K562 (cell line): Measurements from ENCODE around the gene NKIRAS1. TPM values are rescaled to one million over a fixed set of nuclear protein-coding genes. Genes with fewer than 3 reads are reported as not detected.

Source experiments
- ARNT ChIP-seq, 2 experiments: fragments of 450-650 bp; IDR thresholded peaks; 2 replicates each; pipeline ENCODE4 v1.6.1; 2016; ENCODE audit warnings: mild to moderate bottlenecking in 1 of 2
- CLOCK ChIP-seq: fragments of 250-450 bp; sonication (Bioruptor Pico); IDR thresholded peaks from 2 replicates; pipeline ENCODE4 v1.4.0; 2020; ENCODE audit warnings: mild to moderate bottlenecking, moderate library complexity, borderline replicate concordance
- CREBBP ChIP-seq: IDR thresholded peaks from one replicate; pipeline ENCODE4 v1.6.1; 2012; ENCODE audit warnings: low read depth, mild to moderate bottlenecking, control low read depth, inconsistent platforms, low read length
- DNMT1 ChIP-seq: fragments of 450-650 bp; IDR thresholded peaks from 2 replicates; pipeline ENCODE4 v1.6.1; 2016; ENCODE audit warnings: antibody characterized with exemption, mild to moderate bottlenecking
- ELF2 ChIP-seq: fragments of 250-450 bp; sonication (Bioruptor Pico); IDR thresholded peaks from 2 replicates; pipeline ENCODE4 v1.5.0; 2021; ENCODE audit warnings: mild to moderate bottlenecking
- EP300 ChIP-seq: IDR thresholded peaks from 2 replicates; pipeline ENCODE4 v1.6.1; 2012; ENCODE audit warnings: low read length, improper control_type of control experiment
- ETV1 ChIP-seq: fragments of 450-650 bp; conservative IDR thresholded peaks from 2 replicates; pipeline ENCODE4 v1.6.1; 2016; ENCODE audit warnings: missing genetic modification characterization, control low read depth, low read depth, missing compliant biosample characterization
- FOXK1 ChIP-seq: sonication (generic); formaldehyde crosslinking; IDR thresholded peaks from 2 replicates; pipeline ENCODE4 v1.8.0; 2022; ENCODE audit warnings: missing genetic modification reagents, mild to moderate bottlenecking, borderline replicate concordance
- GABPB2 ChIP-seq: fragments of 250-450 bp; sonication (Bioruptor Pico); conservative IDR thresholded peaks from 2 replicates; pipeline ENCODE4 v1.5.1; 2021; ENCODE audit warnings: mild to moderate bottlenecking
- ILK ChIP-seq: fragments of 450-650 bp; IDR thresholded peaks from 2 replicates; pipeline ENCODE4 v1.6.1; 2016; ENCODE audit warnings: missing genetic modification characterization, low read depth, mild to moderate bottlenecking, missing compliant biosample characterization, moderate library complexity, borderline replicate concordance
- JUN ChIP-seq, 2 experiments: sonication (generic) in 1 of 2; formaldehyde crosslinking in 1 of 2; IDR thresholded peaks; 2 replicates each; pipeline versions ENCODE4 v1.6.1 to v1.8.0; 2012 to 2022; ENCODE audit warnings: borderline replicate concordance in 2 of 2, mild to moderate bottlenecking in 2 of 2, improper control_type of control experiment in 1 of 2, low read depth in 1 of 2, low read length in 1 of 2, missing genetic modification reagents in 1 of 2
- KLF1 ChIP-seq: fragments of 450-650 bp; IDR thresholded peaks from 2 replicates; pipeline ENCODE4 v1.6.1; 2016; ENCODE audit warnings: missing genetic modification characterization, missing compliant biosample characterization
- KLF10 ChIP-seq: fragments of 250-450 bp; sonication (Bioruptor Pico); IDR thresholded peaks from 2 replicates; pipeline ENCODE4 v1.6.1; 2021; ENCODE audit warnings: matching md5 sums
- MAFG ChIP-seq: fragments of 450-650 bp; conservative IDR thresholded peaks from 2 replicates; pipeline ENCODE4 v1.6.1; 2016; ENCODE audit warnings: missing genetic modification characterization, missing compliant biosample characterization
- POLR3A ChIP-seq: IDR thresholded peaks from 2 replicates; pipeline ENCODE4 v1.6.1; 2011; ENCODE audit warnings: borderline replicate concordance, mild to moderate bottlenecking, moderate library complexity; ENCODE audit not compliant: insufficient read length, insufficient read depth; ENCODE audit errors: extremely low read depth
- RBM17 ChIP-seq: fragments of 200-400 bp; formaldehyde crosslinking; IDR thresholded peaks from 2 replicates; pipeline ENCODE4 v1.6.1; 2017; ENCODE audit warnings: low read depth, mild to moderate bottlenecking, low read length, borderline replicate concordance
- SMARCC2 ChIP-seq: fragments of 450-650 bp; IDR thresholded peaks from 2 replicates; pipeline ENCODE4 v1.6.1; 2017; ENCODE audit warnings: antibody characterized with exemption, moderate library complexity, mild to moderate bottlenecking, low read depth
- THAP12 ChIP-seq: fragments of 250-450 bp; sonication (Bioruptor Pico); IDR thresholded peaks from 2 replicates; pipeline ENCODE4 v1.9.0; 2021; ENCODE audit warnings: mild to moderate bottlenecking, inconsistent platforms
- ZNF197 ChIP-seq: fragments of 200-800 bp; sonication (Bioruptor generic); IDR thresholded peaks from 2 replicates; pipeline ENCODE4 v1.6.1; 2016; ENCODE audit warnings: low read depth, missing genetic modification characterization, missing compliant biosample characterization
- ZNF224 ChIP-seq: sonication (generic); formaldehyde crosslinking; IDR thresholded peaks from 2 replicates; pipeline ENCODE4 v1.8.0; 2022; ENCODE audit warnings: mild to moderate bottlenecking, missing genetic modification reagents
- ZNF280B ChIP-seq: fragments of 250-450 bp; sonication (Bioruptor Pico); IDR thresholded peaks from 2 replicates; pipeline ENCODE4 v1.5.1; 2021; ENCODE audit warnings: mild to moderate bottlenecking
- ZNF354B ChIP-seq: fragments of 250-450 bp; sonication (Bioruptor Pico); IDR thresholded peaks from 2 replicates; pipeline ENCODE4 v1.4.0; 2020
- ZNF431 ChIP-seq: sonication (generic); formaldehyde crosslinking; IDR thresholded peaks from 2 replicates; pipeline ENCODE4 v1.8.0; 2022; ENCODE audit warnings: mild to moderate bottlenecking, missing genetic modification reagents
- ZNF75A ChIP-seq: fragments of 450-650 bp; formaldehyde crosslinking; IDR thresholded peaks from 2 replicates; pipeline ENCODE4 v1.4.0; 2020; ENCODE audit warnings: mild to moderate bottlenecking
- polyA plus RNA-seq, 8 experiments: library from polyadenylated mRNA; depleted of rRNA in 4 of 8; stranded (reverse) in 5 of 8; unstranded in 3 of 8; fragments of >200 nt; fragmentation: Nextera tagmentation in 2 of 8; fragmentation: Illumina TruSeq in 1 of 8; extraction: Ambion mirVana in 2 of 8; extraction: Trizol in 1 of 8; gene quantifications; 2 replicates each; pipeline versions ENCODE4 v1.2.1 to v1.2.3, GENCODE V29; 2011 to 2014; ENCODE audit warnings: inconsistent platforms in 1 of 8, missing spikeins in 1 of 8
- total RNA-seq, 7 experiments: library from RNA; depleted of rRNA in 6 of 7; stranded (reverse); fragments of >200 nt in 6 of 7; fragmentation: Illumina TruSeq in 2 of 7; extraction: Trizol in 2 of 7; gene quantifications; 2 replicates each; pipeline versions ENCODE4 v1.2.1 to v1.2.3, GENCODE V29; 2011 to 2021; ENCODE audit warnings: low replicate concordance in 1 of 7

The NKIRAS1 gene
- total and polyA plus RNA-seq, 9 of the 15 experiments (the other 6 are each of a cell fraction or from before 2014, with no cell fraction given) = 5.1 to 10.3 (median 6.3) TPM

- no peak for TF ChIP-seq CLOCK (CRISPR knock-in tag)
- no peak; the same call in 1 of the 2 replicates for TF ChIP-seq SMARCC2
- peak in 1 of 2 experiments; percentile 69; a peak in 1 of 4 replicates for TF ChIP-seq ARNT (IDR thresholded peaks at IDR 0.05)
- TF ChIP-seq ZNF354B (CRISPR knock-in tag) = no peak
- no peak for TF ChIP-seq KLF1 (tag)
- TF ChIP-seq RBM17 = no peak
- TF ChIP-seq KLF10 (CRISPR knock-in tag) = no peak
- TF ChIP-seq CREBBP = no peak
- no peak for TF ChIP-seq ETV1 (tag)
- no peak for TF ChIP-seq GABPB2 (CRISPR knock-in tag)
- TF ChIP-seq JUN (IDR thresholded peaks at IDR 0.05; ENCODE audit: borderline replicate concordance, low read depth, low read length) = no peak
- no peak for TF ChIP-seq JUN (CRISPR knock-in tag; IDR thresholded peaks at IDR 0.05; ENCODE audit: borderline replicate concordance)
- 0 out of 2 replicates have a peak, but pooled peaks have one; percentile 38 for TF ChIP-seq ELF2 (CRISPR knock-in tag)
- no peak for TF ChIP-seq ZNF431 (CRISPR knock-in tag)
- TF ChIP-seq POLR3A = no peak
- no peak for TF ChIP-seq MAFG (tag)
- no peak for TF ChIP-seq FOXK1 (CRISPR knock-in tag)
- no peak for TF ChIP-seq ZNF280B
- TF ChIP-seq ZNF75A (CRISPR knock-in tag) = no peak
- no peak for TF ChIP-seq DNMT1
- TF ChIP-seq ILK (tag) = no peak
- no peak for TF ChIP-seq EP300
- no peak for TF ChIP-seq THAP12 (CRISPR knock-in tag)
- TF ChIP-seq ZNF197 = no peak
- TF ChIP-seq ZNF224 = no peak
These were observed 1.2 kb downstream of the NKIRAS1 start (continued) for GRCh38 chr3:23915537-23916108.
